ENCODE results near the gene ZNF587.

Gene ZNF587

DNA sequence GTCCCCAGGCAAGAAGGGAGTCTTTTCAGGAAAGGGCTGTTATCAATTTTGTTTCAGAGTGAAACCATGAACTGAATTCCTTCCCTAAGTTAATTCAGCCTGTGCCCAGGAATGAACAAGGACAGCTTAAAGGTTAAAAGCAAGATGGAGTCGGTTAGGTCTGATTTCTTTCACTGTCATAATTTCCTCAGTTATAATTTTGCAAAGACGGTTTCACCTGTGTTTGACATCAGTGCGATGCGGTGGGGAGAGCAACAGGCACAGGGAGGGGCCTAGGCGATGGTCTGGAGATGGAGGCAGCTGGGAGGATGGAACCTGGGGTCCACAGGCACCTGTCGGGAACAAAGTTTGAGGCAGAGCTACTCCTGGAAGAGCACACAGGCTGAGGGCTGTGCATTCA is 29.1 kb upstream of the ZNF587 start:
- TF ChIP-seq, protein P1, sequence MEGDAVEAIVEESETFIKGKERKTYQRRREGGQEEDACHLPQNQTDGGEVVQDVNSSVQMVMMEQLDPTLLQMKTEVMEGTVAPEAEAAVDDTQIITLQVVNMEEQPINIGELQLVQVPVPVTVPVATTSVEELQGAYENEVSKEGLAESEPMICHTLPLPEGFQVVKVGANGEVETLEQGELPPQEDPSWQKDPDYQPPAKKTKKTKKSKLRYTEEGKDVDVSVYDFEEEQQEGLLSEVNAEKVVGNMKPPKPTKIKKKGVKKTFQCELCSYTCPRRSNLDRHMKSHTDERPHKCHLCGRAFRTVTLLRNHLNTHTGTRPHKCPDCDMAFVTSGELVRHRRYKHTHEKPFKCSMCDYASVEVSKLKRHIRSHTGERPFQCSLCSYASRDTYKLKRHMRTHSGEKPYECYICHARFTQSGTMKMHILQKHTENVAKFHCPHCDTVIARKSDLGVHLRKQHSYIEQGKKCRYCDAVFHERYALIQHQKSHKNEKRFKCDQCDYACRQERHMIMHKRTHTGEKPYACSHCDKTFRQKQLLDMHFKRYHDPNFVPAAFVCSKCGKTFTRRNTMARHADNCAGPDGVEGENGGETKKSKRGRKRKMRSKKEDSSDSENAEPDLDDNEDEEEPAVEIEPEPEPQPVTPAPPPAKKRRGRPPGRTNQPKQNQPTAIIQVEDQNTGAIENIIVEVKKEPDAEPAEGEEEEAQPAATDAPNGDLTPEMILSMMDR (IDR thresholded peaks at IDR 0.05): no peak

DNA sequence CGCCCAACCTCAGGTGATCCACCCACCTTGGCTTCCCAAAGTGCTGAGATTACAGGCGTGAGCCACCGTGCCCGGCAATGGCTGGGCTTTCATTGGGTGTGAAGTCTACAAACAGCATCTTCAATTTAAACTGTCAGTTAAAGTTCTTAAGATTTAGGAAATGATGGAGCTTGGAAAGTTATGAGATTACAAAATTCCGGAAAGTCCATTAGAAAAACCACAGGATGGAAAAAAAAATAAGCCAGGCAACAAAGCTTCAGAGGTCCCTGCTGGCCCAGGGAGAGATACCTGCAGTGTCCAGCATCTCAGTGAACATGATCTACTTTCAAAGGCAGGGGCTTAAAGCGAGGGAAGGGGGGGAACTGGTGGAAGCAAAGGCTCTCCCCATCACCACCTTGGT is 24.1 kb upstream of the ZNF587 start:
- TF ChIP-seq, protein P1 (IDR thresholded peaks at IDR 0.05): no peak

DNA sequence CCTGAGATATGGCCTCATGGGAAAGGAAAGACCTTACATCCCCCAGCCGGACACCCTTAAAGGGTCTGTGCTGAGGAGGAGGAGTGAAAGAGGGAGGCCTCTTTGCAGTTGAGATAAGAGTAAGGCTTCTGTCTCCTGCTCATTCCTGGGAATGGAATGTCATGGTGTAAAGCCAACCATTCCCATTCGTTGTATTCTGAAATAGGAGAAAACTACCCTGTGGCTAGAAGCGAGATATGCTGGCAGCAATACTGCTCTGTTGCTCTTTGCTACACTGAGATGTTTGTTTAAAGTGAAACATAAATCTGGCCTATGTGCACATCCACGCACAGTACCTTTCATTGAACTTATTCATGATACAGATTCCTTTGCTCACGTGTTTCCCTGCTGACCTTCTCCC is 20.3 kb upstream of the ZNF587 start:
- TF ChIP-seq, protein P1 (IDR thresholded peaks at IDR 0.05): no peak

DNA sequence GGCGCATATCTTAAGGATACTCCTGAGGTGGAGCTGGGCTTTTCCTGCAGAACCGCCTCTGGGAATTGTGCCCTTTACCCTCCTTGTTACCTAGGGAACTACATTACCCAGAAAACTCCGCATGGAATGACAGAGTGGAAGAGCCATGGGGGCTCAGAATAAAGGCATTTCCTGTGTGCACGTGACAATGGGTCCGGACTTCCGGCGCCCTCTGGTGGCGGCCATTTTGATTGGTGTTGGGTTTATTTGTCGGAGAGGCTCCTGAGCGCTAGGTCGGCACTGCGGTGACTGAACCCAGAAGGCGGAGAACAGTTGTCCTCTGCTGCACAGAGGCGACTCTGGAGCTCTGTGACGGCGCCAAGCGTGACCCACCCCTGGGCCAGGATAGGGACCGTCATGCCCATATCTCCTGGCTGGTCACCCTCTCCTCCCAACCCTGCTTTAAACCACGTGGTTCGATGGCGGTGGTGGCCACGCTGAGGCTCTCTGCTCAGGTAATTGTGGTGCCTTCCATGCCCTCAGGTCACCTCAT is 19.5 kb upstream of the ZNF587 start, which contains the start of gene ZNF587B:
Gene ZNF587B (plus strand): TSS at position 229 of the 532 bp plus-strand sequence. CDS start 230 bp downstream, at position 459.
- TF ChIP-seq, protein P1 (IDR thresholded peaks at IDR 0.05): peak; percentile 37; the same call in 1 of the 2 replicates

DNA sequence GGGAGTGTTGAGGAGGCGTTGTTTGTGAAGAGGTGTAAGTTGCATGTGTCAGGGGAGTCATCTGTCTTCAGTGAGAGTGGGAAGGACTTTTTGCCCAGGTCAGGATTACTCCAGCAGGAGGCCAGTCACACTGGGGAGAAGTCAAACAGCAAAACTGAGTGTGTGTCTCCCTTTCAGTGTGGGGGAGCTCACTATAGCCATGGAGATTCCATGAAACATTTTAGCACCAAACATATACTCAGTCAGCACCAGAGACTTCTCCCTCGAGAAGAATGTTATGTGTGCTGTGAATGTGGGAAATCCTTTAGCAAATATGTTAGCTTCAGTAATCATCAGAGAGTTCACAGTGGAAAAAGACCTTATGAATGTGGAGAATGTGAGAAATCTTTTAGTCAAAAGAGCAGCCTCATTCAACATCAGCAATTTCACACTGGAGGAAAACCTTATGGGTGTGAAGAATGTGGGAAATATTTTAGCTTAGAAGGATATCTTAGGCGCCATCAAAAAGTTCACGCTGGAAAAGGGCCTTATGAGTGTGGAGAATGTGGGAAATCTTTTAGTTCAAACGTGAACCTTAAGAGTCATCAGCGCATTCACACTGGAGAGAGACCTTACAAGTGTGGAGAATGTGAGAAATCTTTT is 8.4 kb upstream of the ZNF587 start:
- TF ChIP-seq, protein P1 (IDR thresholded peaks at IDR 0.05): no peak

DNA sequence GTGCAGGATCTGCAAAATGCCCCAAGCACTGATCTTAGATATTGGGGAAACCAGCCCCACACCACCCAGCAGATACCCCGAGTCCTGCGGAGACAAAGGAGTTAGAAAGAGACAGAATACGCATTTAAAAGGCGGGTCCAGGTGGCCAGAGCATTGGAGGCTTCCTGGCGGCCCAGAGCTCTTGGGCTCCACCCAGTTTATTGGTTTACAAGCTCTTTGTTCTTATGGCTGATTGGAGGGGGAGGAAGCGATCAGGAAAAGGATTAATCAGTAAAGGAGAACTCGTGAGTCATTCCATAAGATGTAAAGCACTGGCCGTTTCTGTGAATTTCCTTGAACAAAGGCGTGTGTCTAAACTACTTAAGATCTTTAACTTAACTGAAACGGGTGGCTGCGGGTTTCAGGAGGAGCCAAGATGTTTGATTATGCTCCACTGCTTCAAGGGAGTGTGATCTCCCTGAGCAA is 926 bp downstream of the ZNF587 start:
- TF ChIP-seq, protein P1 (IDR thresholded peaks at IDR 0.05): no peak

DNA sequence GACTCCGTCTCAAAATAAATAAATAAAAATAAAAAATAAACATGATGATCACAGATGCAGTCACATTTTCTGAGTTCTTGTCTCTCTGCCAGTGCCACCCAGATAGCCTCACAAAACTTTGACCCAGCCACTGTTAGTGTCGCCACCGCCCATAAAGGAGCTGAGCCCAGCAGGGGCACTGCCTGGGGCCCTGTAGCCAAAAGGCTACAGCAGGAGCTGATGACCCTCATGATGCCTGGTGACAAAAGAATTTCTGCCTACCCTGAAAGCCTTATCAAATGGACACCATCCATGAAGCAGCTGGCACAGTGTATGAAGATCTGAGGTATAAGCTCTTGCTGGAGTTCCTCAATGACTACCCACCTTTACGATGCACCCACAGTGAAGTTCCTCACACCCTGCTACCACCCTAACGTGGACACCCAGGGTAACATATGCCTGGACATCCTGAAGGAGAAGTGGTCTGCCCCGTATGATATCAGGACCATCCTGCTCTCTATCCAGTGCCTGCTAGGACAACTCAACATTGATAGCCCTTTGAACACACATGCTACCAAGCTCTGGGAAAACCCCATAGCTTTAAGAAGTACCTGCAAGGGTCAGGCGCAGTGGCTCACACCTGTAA is 18.3 kb downstream of the ZNF587 start:
- TF ChIP-seq, protein P1 (IDR thresholded peaks at IDR 0.05): no peak

Data from LNCAP (cell line).